Jurkat, Clone E6-1 (cell line): Measurements from ENCODE around the gene TMEM9B.

Experiments used
- DNase-seq: peaks from one replicate; pipeline ENCODE4 v3.0.0-alpha.2; 2011; ENCODE audit warnings: low read depth, low spot score
- H3K4me3 ChIP-seq: 2 replicates; pipeline ENCODE4 v1.5.1; 2011; ENCODE audit warnings: mild to moderate bottlenecking, low read length, control low read depth, moderate library complexity

The TMEM9B gene

DNA sequence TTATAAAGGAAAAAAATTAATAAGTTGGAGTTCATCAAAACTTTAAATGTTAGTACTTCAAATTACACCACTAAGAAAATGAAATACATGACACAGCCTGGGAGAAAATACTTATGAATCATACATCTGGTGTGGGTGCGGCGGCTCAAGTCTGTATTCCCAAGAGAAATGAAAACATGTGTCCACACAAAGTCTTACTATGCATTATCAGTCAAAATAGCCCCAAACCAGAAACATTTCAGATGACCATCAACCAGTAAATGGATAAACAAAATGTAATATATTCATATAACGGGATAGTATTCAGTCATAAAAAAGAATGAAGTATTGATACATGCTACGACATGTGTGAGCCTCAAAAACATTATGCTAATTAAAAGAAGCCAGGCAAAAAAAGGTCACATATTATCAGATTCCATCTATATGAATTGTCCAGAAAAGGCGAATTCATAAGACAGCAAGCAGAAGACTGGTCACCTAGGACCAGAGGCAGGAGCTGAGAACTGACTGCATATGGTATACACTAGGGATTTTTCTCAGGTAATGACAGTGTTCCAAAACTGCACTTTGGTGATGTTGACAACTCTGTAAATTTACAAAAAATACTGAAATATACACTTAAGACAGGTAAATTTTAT, 58.6 kb downstream of the TMEM9B start:
- no peak for DNase-seq
- H3K4me3 ChIP-seq: no peak overlapping the region

DNA sequence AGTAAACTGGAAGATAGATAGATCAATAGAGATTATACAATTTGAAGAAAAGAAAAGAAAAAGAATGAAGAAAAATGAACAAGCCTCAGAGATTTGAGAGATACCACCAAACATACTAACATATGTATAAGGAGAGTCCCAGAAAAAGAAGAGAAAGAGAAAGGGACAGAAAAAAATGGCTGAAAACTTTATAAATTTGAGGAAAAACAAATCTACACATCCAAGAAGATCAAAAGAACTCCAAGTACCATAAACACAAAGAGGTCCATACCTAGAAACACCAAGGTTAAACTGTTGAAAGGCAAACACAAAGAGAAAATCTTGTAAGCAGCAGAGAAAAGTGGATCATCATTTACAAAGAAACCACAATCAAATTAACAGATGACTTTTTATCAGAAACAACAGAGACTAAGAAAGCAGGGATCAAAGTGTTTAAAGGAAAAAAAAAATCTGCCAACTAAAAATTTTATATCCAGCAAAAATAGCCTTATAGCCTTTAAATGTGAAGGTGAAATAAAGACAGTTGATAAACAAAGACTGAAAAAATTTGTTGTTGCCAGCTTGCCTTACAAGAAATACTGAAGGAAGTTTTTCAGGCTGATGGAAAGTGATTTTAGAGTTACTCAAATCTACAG, 65.0 kb downstream of the TMEM9B start:
- no peak overlapping the region for H3K4me3 ChIP-seq
- no peak for DNase-seq
